ENCODE measurements around the gene FAM170B.

The FAM170B gene

GRCh38 chr10:49178489-49179471 is 45.0 kb upstream of the FAM170B start:
- H3K9me3 ChIP-seq (ENCODE audit: insufficient read depth, low read depth, low read length), result no peaks in the 10 kb centered on the region
- no peak overlapping the region for H4K91ac ChIP-seq (ENCODE audit: low read depth, low read length)
- H3K36me3 ChIP-seq (ENCODE audit: control insufficient read depth in 1 of 2, insufficient read depth in 2 of 2, low read length in 2 of 2), result no peaks in the 10 kb centered on the region
- H3K79me1 ChIP-seq (ENCODE audit: low read length), result no peaks in the 10 kb centered on the region
- H2AK5ac ChIP-seq (ENCODE audit: low read length), result no peak overlapping the region
- H3K4me3 ChIP-seq (ENCODE audit: low read depth, low read length), result no peak overlapping the region
- no peak overlapping the region for H3K4me2 ChIP-seq (ENCODE audit: low read length)
- H3K23ac ChIP-seq (ENCODE audit: low read length), result no peak overlapping the region
- no peak overlapping the region for H3K4ac ChIP-seq (ENCODE audit: low read depth, low read length)
- H2BK12ac ChIP-seq (ENCODE audit: low read length), result no peak overlapping the region
- DNase-seq, result no peak
- H3K9ac ChIP-seq (ENCODE audit: low read length), result no peak overlapping the region
- no peaks in the 10 kb centered on the region for H3K27me3 ChIP-seq (ENCODE audit: insufficient read depth, low read length)
- no peak overlapping the region for H4K12ac ChIP-seq (ENCODE audit: low read depth, low read length)
- no peak overlapping the region for H3K14ac ChIP-seq (ENCODE audit: low read length)
- no peak overlapping the region for H3K27ac ChIP-seq (ENCODE audit: low read depth, low read length)
- H3K79me2 ChIP-seq (ENCODE audit: control insufficient read depth, insufficient read depth, low read length, poor library complexity), result no peaks in the 10 kb centered on the region
- no CpG with 5 or more reads among the region's 6 CpGs for WGBS (ENCODE audit: extremely low coverage, insufficient coverage, insufficient read length)
- H2BK5ac ChIP-seq (ENCODE audit: low read depth, low read length, poor library complexity), result no peak overlapping the region
- H3K4me1 ChIP-seq (ENCODE audit: control insufficient read depth in 1 of 2, insufficient read depth in 2 of 2, low read length in 2 of 2), result peaks cover 3 to 6% of the 10 kb centered on the region in 2 experiments
- no peak overlapping the region for H3K18ac ChIP-seq (ENCODE audit: low read length)
- no peak overlapping the region for H4K8ac ChIP-seq (ENCODE audit: low read depth, low read length)
- no peak overlapping the region for H2AFZ ChIP-seq (ENCODE audit: insufficient read depth, low read length, poor library complexity)
- H2BK120ac ChIP-seq (ENCODE audit: insufficient read depth, low read length, poor library complexity), result no peak overlapping the region

GRCh38 chr10:49177391-49178355 is 43.9 kb upstream of the FAM170B start:
- Histone ChIP-seq H4K8ac (ENCODE audit: low read depth, low read length) (no peak overlapping the region), H3K18ac (ENCODE audit: low read length) (no peak overlapping the region), H2AK5ac (ENCODE audit: low read length) (no peak overlapping the region), H3K4ac (ENCODE audit: low read depth, low read length) (no peak overlapping the region), H3K36me3 (ENCODE audit: control insufficient read depth in 1 of 2, insufficient read depth in 2 of 2, low read length in 2 of 2) (no peaks in the 10 kb centered on the region), H2BK120ac (ENCODE audit: insufficient read depth, low read length, poor library complexity) (no peak overlapping the region), H4K12ac (ENCODE audit: low read depth, low read length) (no peak overlapping the region), H3K79me1 (ENCODE audit: low read length) (no peaks in the 10 kb centered on the region), H3K23ac (ENCODE audit: low read length) (no peak overlapping the region), H3K14ac (ENCODE audit: low read length) (no peak overlapping the region), H3K79me2 (ENCODE audit: control insufficient read depth, insufficient read depth, low read length, poor library complexity) (no peaks in the 10 kb centered on the region), H3K4me1 (ENCODE audit: control insufficient read depth in 1 of 2, insufficient read depth in 2 of 2, low read length in 2 of 2) (peaks cover 3 to 6% of the 10 kb centered on the region in 2 experiments), H2BK5ac (ENCODE audit: low read depth, low read length, poor library complexity) (no peak overlapping the region), H3K9ac (ENCODE audit: low read length) (no peak overlapping the region), H3K4me2 (ENCODE audit: low read length) (no peak overlapping the region), H4K91ac (ENCODE audit: low read depth, low read length) (no peak overlapping the region), H2AFZ (ENCODE audit: insufficient read depth, low read length, poor library complexity) (no peak overlapping the region), H3K27me3 (ENCODE audit: insufficient read depth, low read length) (no peaks in the 10 kb centered on the region), H3K27ac (ENCODE audit: low read depth, low read length) (no peak overlapping the region), H2BK12ac (ENCODE audit: low read length) (no peak overlapping the region), H3K9me3 (ENCODE audit: insufficient read depth, low read depth, low read length) (peaks cover 1% of the 10 kb centered on the region), H3K4me3 (ENCODE audit: low read depth, low read length) (no peak overlapping the region)
- DNase-seq, result peak; percentile 46 to 49
- no CpG with 5 or more reads among the region's 9 CpGs for WGBS (ENCODE audit: extremely low coverage, insufficient coverage, insufficient read length)

DNA sequence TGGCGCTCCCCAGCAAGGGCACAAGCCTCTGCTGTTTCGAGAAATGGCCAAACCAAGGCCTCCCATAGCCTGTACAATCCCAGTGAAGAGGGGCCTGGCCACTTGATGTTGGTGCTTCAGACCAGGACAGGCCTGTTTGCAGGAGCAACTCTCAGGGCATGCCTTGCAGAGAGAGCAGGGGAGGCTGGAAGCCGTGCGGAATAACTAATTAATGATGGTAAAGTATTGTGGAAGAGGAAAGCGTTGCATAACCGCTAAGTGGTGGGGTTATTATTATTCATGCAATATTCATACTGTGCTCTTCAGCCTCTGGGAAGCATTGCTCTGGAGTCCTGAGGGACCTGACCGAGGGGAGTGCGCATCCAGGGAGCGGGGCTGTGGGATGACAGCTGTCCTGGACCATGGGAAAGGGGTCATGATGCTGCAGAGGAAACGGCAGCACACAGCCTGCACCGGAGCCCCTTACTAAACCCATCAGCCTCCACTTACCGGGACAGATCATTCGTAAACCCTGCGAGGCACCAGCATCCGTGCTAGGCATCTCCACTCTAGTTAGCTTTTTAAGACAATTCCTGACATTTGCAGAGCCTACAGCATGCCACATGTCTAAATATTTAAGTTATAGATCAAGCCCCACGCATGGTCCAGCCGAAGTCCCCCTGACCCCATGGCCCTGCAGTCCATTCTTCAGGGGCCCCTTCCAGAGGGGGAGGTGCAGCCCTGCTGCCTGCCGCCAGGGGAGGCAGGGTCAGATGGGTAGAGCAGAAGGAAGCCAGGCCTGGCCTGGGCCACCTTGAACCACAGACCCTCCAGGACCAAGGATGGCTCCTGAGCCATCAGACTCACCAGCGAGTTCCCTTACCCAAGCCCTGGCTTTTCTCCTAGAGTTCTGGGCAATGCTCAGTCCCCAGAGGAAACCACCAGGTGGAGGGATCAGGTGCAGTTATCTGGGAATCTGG is 42.8 kb upstream of the FAM170B start:
- WGBS (ENCODE audit: extremely low coverage, insufficient coverage, insufficient read length), result no CpG with 5 or more reads among the region's 19 CpGs
- no peaks in the 10 kb centered on the region for H3K27me3 ChIP-seq (ENCODE audit: insufficient read depth, low read length)
- H2BK120ac ChIP-seq (ENCODE audit: insufficient read depth, low read length, poor library complexity), result no peak overlapping the region
- no peak overlapping the region for H3K18ac ChIP-seq (ENCODE audit: low read length)
- no peak overlapping the region for H4K12ac ChIP-seq (ENCODE audit: low read depth, low read length)
- no peak overlapping the region for H2BK5ac ChIP-seq (ENCODE audit: low read depth, low read length, poor library complexity)
- no peaks in the 10 kb centered on the region for H3K79me1 ChIP-seq (ENCODE audit: low read length)
- no peak overlapping the region for H3K4ac ChIP-seq (ENCODE audit: low read depth, low read length)
- H2AK5ac ChIP-seq (ENCODE audit: low read length), result no peak overlapping the region
- H3K27ac ChIP-seq (ENCODE audit: low read depth, low read length), result no peak overlapping the region
- H4K8ac ChIP-seq (ENCODE audit: low read depth, low read length), result no peak overlapping the region
- no peak overlapping the region for H3K23ac ChIP-seq (ENCODE audit: low read length)
- peaks cover 1% of the 10 kb centered on the region for H3K9me3 ChIP-seq (ENCODE audit: insufficient read depth, low read depth, low read length)
- H3K79me2 ChIP-seq (ENCODE audit: control insufficient read depth, insufficient read depth, low read length, poor library complexity), result no peaks in the 10 kb centered on the region
- no peak overlapping the region for H2AFZ ChIP-seq (ENCODE audit: insufficient read depth, low read length, poor library complexity)
- no peak overlapping the region for H3K4me3 ChIP-seq (ENCODE audit: low read depth, low read length)
- no peak overlapping the region for H4K91ac ChIP-seq (ENCODE audit: low read depth, low read length)
- peaks cover 3 to 6% of the 10 kb centered on the region in 2 experiments for H3K4me1 ChIP-seq (ENCODE audit: control insufficient read depth in 1 of 2, insufficient read depth in 2 of 2, low read length in 2 of 2)
- H3K36me3 ChIP-seq (ENCODE audit: control insufficient read depth in 1 of 2, insufficient read depth in 2 of 2, low read length in 2 of 2), result no peaks in the 10 kb centered on the region
- no peak overlapping the region for H3K4me2 ChIP-seq (ENCODE audit: low read length)
- H2BK12ac ChIP-seq (ENCODE audit: low read length), result no peak overlapping the region
- H3K14ac ChIP-seq (ENCODE audit: low read length), result no peak overlapping the region
- H3K9ac ChIP-seq (ENCODE audit: low read length), result no peak overlapping the region
- no peak for DNase-seq
